ENCODE results near the gene PKDREJ.
"Not testable (repeated sequence)": the region's sequence is repeated elsewhere in the genome, so short reads cannot be mapped to it uniquely, and the experiment has no call there.

Gene PKDREJ, protein sequence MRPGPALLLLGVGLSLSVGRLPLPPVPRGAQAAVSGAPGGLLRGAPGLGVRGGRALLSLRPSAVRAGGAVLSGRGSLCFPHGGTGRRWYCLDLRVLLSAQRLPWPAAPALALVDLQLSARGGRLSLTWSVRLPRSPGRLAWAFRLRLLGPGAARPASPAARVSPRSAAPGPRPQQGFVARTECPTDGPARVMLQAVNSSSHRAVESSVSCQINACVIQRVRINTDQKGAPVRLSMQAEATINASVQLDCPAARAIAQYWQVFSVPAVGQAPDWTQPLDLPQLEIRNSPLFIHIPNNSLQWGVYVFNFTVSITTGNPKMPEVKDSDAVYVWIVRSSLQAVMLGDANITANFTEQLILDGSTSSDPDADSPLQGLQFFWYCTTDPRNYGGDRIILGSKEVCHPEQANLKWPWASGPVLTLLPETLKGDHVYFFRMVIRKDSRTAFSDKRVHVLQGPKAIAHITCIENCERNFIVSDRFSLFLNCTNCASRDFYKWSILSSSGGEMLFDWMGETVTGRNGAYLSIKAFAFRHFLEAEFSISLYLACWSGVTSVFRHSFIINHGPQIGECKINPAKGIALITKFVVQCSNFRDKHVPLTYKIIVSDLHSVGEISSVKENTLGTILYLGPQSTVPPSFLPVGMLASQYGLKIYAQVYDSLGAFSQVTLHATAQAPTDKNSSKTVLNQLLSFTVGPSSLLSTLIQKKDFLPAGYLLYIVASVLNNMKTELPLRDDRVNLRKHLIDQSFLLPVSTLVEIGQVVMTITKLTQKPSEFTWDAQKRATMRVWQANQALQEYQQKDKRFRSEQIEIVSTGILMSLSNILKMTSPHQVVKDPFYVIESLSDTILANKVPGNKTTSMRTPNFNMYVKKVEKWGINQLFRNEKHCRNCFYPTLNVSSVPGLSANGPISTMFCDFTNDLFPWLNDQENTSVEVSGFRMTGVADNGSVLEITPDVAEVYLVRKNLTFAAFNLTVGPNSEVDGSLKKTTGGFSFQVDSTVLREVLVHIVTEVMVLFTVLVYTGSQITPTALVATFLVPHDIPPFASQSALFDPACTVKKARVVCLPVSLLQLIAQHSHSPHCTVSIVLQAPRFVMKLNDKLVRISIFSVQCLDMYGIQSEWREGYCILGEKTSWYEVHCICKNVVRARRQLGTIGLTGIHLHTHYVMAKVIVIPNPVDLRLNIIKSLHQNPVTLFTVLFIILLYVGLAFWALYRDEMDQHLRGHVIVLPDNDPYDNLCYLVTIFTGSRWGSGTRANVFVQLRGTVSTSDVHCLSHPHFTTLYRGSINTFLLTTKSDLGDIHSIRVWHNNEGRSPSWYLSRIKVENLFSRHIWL (N-terminal part only)

DNA sequence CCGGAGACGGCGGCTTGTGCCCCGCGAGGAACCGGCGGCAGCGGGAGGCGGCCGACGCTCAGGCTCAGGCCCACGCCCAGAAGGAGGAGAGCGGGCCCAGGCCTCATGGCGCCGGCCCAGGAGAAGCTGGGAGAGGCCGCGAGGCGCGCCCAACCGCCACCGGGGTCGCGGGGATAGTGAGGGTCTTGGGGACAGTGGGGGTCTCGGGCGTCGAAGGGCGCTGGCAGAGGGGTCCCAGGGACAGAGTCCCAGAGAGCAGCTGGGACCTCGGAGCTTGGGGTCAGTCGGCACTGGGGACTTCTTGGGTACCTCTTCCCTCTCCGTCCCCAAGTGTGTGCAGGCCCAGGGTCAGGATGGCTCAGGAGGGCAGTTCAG lies at the start of gene PKDREJ:
TSS of gene PKDREJ (minus strand) at position 128 of the 375 bp plus-strand sequence. CDS start at position 107, 21 bp downstream.
- DNase-seq = no peak

DNA sequence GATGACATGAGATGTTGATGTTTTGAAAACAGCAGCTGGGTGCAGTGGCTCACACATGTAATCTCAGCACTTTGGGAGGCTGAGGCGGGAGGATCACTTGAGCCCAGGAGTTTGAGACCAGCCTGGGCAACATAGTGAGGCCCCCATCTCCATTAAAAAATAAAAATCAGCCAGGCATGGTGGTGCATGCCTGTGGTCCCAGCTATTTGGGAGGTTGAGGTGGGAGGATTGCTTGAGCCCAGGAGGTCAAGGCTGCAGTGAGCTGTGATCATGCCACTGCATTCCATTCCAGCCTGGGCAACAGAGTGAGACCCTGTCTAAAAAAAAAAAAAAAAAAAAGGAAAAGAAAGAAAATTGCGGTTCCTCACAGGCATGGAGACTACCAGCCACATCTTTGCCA lies 49.7 kb upstream of the PKDREJ start:
- DNase-seq = not testable (repeated sequence)

DNA sequence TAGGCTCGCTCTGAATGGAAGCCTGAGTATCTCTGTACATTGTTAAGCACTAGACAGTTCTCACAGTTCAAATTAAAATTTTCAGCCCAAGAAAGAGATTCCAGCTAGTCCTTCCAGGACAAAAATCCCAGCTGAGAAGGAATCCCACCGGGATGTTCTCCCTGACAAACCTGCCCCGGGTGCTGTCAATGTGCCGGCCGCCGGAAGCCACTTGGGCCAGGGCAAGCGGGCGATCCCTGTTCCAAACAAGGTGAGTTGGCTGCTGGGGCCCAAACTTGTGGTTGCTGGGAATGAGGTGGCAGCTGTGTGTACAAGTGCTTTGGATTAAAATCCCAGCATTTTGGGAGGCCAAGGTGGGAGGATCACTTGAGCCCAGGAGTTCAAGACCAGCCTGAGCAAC lies 48.9 kb upstream of the PKDREJ start:
- DNase-seq = no peak

DNA sequence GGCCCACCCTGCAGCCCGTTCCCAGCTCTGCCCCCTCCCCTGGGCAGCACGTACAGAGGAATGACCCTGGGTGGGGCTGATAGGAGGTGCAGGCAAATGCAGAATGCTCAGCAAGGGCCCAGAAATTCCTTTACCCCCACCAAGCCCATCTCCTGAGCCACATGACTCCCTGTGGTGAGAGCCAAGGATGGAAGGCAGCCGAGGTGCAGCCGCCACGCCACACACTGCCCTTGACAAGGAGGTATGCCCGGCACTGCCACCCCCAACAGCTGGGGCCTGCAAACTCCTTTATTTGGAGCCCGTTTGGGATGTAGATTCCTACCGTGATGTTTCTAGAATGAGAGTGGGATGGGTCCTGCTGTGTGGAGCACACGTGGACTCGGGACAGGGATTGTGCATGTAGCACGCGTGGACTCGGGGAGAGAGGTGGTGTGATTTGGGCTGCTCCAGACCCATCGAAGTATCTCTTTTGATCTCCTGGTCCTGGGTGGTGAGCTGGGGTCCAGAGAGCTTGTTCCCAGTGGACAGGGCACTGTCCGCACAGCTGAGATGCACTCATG lies 46.5 kb upstream of the PKDREJ start:
- no peak for DNase-seq

DNA sequence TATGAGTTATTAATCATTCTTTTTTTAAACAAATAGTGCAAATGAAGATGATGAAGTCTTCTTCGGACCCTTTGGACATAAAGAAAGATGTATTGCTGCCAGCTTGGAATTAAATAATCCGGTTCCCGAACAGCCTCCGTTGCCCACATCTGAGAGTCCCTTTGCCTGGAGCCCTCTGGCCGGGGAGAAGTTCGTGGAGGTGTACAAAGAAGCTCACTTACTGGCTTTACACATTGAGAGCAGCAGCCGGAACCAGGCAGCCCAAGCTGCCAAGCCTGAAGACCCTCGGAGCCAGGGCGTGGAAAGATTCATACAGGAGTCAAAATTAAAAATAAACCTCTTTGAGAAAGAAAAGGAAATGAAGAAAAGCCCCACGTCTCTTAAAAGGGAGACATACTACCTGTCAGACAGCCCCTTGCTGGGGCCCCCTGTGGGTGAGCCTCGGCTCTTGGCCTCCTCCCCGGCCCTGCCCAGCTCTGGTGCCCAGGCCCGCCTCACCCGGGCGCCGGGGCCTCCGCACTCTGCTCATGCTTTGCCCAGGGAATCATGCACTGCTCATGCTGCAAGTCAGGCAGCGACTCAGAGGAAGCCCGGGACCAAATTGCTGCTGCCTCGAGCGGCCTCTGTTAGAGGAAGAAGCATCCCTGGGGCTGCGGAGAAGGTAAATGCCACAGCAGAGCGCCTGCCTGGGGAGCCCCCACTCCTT lies 45.3 kb upstream of the PKDREJ start:
- DNase-seq = no peak

DNA sequence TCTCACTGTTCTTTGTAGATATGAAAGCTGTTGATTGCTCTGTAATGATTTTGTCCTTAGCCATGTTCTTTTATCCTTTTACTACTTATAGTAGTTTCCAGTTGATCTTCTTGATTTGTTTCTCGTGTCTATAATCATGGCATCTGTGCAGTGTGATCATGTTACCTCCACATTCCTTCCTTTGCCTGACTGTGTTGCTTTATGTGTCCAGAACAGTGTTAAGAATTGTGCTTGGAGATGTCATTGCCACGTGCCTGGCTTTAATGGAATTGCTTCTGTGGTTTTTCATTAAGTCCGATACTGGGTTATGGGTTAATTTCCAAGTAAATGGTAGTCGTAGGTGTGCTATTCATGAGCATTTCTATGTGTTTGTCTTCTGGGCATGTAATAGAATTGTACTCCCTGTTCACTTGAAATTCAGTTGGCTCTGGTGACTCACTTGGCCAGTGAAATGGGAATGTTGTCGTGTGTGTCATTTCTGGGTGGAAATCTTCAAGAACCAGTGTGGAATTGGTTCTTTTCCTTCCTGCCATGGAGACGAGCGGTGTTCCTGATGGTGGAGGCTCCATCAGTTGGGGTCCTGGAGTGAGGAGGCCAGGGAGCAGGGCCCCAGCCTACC lies 40.3 kb upstream of the PKDREJ start:
- DNase-seq = no peak

DNA sequence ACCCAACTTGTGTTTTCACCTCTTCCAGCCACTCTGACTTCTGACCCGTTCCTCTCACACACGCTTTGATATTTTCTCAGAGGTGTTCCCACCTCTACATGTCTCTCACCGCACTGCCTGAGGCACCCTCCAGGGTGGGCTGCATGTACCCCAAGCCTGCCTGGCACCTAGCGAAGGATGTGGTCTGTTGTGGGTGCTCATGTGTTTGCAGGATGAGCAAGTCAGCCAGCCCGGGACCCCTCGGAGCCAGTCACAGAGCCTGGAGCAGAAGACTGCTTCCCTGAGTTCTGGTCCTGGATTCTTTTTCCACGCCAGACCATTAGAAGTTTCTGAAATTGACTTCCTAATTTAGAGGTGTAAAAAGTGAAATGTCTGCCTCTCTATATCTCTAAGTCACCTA lies 37.3 kb upstream of the PKDREJ start:
- DNase-seq = no peak

DNA sequence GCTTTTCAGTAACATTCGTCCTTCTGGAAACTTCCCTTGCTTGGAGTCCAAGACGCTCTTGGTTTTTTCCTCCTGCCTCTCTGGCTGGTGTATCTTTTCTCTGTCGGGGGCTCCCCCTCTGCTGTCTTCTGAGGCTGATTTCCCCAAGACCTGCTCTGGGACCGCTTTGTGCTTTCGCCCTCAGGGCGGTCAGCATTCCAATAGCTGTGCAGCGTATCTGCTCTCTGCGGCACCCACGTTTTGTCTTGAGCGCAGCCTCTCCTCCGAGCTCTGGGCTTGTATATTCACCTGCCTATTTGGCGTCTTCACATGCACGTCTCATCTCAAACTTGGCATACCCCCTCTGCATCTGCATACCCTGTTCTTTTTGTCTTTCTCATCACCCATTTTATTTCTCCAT lies 36.0 kb upstream of the PKDREJ start:
- DNase-seq = no peak

DNA sequence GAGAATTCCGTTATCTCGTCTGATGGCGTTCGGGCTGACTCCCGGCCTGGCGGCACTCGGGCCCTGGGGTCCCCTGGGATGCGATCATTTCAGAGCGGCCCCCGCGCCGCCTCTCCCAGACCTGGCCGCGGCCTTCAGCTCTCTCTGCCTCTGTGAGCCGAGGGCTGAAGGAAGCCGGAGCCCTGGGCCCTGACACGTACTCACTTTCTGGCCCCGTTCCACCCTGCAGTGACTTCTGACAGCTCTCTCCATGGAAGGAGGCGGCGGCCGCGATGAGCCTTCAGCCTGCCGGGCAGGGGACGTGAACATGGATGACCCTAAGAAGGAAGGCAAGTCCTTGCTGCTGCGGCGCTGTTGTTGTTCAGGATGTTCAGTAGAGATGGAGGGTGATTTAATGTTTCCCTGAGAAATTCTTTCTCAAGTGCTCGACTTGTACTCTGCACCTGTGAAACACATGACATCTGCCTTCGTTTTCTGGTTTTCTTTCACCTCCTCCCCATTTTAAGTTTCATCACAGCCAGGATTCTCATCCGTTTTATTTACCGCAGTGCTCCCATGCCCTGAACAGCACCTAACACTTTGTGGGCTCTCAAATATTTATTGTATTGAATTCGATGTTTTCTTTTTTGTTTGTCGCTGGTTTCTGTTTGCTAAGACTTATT lies 34.1 kb upstream of the PKDREJ start:
- DNase-seq = no peak

DNA sequence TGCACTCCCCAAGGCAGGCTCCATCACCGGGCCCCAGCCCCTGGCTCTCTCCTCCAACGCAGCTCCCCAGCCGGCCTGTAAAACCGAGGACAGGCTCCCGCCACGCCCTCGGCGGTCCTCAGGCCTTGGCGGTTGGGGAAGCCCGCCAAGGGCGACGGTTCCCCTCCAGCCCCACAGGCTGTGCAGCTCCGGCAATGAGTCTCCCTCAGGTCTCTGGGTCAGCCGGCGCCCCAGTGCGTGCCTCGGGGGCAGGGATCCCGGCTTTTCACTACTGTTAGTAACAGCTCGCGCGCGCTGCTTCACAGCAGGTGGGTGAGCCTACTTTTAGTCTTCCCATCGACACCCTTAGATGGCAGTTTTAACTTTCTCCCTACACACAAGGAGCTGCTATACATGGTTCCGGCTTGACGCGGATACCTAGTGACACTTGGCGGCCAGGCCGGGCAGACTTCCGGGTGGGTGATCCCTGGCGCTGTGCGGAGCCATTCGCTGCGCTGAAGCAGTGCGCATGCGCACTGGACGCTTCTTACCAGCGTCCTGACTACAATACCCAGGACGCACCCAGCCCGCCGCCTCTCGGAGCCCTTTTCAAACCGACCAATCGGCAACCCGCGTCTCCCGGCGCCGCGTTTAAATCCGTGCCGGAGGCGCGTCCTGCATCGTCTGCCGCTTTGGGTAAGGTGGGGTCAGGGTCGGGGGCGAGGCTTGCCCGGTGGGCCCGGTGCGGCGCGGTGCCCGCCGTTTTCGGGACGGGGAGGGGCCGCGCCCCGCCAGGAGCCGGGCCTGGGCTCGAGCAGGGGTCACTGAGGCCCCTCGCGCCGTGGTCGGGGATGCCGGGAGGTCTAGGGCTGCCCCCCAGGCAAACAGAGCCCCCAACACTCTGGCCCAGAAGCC lies 33.4 kb upstream of the PKDREJ start, which contains the start of gene GTSE1:
TSS of gene GTSE1 (plus strand) at position 614 of the 894 bp plus-strand sequence. CDS start 531 bp downstream, outside the sequence.
- DNase-seq = peak; percentile 91

DNA sequence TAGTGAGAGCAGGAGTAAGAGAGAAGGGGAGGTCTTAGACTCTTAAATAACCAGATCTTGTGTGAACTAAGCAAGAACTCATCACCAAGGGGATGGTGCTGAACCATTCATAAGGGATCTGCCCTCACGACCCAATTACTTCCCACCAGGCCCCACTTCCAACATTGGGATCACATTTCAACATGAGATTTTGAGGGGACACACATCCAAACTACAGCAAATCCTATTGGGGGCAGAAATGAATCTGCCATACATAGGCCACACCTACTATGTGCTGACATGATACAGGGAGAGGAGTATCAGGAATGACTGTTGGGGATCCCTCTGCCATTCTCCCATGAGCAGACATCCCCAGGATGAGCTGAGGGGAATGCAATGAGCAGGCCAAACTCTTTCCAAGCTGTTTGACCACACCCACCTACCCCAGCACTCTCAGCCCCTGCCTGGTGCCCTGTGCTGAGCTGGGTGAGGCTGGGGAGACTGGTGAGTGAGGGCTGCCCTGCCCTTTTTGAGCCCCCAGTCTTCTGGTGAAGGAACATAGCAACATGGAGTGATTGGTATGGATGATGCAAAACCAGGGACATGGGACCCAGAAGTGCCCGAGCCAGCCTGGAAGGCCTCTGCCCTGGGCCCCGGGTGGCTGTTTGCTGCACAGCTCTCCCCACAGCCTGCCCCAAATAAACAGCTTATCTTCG lies 32.3 kb upstream of the PKDREJ start:
- no peak for DNase-seq

DNA sequence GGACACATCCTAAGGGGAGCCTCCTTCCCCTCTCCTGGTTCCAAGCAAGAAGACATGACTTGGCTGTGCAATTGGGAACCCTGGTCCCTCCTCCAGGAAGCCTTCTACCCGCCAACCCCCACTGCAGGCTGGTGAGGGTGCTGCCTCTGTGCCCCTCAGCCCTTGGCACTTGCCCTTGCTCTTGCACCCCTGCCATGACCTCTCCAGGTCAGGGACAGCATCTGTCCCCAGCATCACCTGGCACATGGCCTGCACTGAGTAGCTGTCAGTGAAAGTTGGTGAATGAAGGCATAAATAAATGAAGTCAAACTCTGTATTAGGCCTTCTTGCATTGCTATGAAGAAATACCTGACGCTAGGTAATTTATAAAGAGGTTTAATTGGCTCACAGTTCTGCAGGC lies 31.6 kb upstream of the PKDREJ start:
- DNase-seq = no peak

DNA sequence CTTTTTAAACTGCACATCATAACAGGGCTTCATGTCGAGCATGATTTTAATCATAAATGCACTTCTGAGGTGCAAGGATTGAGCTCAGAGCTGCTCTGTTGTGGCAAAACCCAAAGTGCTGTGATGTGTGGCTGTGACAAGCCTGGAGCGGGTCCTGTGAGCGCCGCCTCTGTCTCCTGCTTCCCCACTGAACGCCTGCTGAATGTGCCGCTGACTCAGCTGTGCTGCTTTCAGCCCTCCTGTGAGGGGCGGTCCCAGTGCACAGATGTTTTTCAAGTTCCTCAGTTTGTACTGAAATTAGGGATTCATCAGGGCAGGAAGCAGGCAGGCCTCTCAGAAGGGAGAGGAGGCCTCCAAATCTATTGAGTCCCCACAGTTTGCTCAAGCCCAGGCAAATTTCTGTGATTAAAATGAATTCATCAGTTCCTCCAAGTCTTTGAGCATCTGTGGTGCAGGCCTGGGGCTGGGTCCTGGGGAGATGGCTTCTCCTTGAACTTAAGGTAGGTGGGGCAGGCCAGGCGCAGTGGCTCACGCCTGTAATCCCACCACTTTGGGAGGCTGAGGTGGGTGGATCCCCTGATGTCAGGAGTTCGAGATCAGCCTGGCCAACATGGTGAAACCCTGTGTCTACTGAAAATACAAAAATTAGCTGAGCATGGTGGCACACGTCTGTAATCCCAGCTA lies 30.6 kb upstream of the PKDREJ start:
- no peak for DNase-seq

DNA sequence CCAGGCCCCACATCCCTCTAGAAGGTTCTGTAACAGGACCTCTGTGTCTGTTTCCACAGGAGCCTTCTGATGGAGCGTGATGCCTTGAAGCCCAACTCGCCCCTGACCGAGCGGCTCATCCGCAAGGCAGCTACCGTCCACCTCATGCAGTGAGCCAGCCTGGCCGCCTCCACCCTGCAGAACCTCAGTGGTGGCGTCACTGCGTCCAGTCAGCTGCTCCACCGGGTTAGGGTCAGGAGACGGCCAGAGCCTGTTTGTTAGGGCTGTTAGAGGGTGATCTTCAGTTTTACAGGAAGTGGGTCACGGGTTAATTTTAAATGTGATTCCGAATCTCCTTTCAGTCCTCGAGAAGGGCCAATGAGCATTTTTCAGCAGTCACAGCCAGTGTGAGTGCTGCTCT lies 29.6 kb upstream of the PKDREJ start:
- no peak for DNase-seq

DNA sequence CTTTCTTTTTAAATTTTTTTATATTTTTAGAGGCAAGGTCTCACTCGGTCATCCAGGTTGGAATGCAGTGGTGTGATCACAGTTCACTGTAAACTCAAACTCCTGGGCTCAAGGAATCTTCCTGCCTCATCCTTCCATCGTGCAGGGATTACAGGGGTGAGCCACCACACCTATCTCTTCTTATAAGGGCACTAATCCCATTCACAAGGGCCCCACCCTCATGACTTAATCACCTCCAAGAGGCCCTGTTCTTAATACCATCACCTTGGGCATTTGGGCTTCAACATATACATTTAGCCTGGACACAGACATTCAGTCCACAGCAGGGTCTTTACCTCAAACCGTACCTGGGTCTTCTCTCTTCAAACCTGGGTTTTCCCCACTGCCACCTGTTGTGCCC lies 29.0 kb upstream of the PKDREJ start:
- no peak for DNase-seq

DNA sequence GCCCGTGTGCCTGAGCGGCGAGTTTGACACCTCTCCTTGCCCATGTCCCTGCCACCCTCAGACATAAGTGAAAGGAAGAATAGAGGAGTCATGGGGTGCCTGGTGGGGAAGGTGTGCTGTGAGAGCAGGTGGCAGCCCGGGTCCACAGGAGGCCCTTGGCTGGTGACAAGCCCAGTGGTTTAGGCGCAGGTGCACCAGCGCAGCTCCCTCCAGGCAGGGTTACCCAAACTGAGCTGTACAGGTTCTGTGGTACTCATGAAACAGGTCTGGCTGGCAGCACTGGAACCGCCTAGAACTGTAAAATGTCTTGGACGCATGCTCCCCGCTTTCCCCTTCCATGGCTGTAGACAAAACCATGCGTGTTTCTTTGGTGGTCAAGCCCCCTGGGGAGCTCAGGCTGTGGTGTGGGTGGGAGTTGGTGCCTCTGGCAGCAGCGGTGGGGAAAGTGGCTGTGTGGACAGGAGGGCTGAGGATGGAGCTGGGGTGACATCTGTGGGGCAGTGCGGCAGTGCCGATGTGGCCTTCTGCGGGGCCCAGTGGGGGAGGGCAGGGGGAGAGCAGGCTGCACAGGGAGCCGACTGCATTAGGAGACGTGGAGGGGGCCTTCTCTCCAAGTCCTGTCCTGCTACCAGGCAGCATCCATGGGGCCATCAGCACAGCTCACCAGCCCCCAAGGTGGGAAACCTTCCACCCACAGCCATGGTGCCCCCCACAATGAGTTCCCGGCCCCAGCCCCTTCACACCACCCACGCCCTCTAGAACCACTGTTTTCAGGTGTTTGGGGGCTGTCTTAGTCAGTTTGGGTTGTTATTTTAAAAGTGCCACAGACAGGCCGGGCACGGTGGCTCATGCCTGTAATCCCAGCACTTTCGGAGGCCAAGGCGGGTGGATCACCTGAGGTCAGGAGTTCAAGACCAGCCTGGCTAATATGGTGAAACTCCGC lies 28.0 kb upstream of the PKDREJ start:
- no peak for DNase-seq

DNA sequence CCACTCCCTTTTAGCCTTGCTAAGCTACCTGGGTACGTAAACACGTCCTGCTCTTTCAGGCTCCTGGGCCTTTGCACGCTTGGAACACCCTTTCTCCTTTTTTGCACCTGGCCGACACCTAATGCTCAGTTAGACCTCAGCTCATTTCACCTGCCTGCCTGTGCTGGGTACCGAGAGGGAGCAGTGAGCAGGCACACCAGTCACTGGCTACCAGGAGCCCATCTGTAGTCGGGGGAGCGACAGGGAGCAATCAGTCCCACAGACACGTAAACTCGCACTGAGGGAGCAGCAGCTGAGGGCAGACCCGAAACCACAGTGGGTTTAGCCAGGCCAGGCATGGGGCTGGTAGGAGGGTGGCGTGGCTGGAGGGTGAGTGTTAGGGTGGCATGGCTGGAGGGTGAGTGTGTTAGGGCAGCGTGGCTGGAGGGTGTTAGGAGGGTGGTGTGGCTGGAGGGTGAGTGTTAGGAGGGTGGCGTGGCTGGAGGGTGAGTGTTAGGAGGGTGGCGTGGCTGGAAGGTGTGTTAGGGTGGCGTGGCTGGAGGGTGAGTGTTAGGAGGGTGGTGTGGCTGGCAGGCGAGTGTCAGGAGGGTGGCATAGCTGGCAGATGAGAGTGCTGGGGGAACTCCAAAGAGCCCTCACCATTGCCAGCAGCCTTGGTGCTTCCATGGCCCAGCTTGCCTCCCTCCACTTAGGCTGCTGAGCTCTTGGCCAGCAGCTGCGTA lies 27.1 kb upstream of the PKDREJ start:
- no peak for DNase-seq

Data from NCI-H446 treated with DMSO at 0.1 percent for 48 hours (cell line).